Endothelial cell of umbilical vein (primary cell): Measurements from ENCODE around the gene SLC22A15. TPM values are rescaled to one million over a fixed set of nuclear protein-coding genes. Genes with fewer than 3 reads are reported as not detected.

Source experiments
- BruUV-seq: library from RNA; stranded (reverse); fragments of 400-500 nt; replicated peaks from 2 replicates; lab custom pipeline; 2021; lab: Mats Ljungman, UMichigan
- CTCF ChIA-PET: fragments of 300-600, 350-600 bp; sonication (Branson Sonifier 250); formaldehyde crosslinking; loops from one replicate; lab custom pipeline; 2021; ENCODE audit warnings: antibody characterized with exemption, inconsistent platforms; lab: Charles Lee
- POLR2A ChIA-PET: fragments of 300-600, 350-600 bp; sonication (Branson Sonifier 250); formaldehyde crosslinking; loops from one replicate; lab custom pipeline; 2021; ENCODE audit warnings: antibody characterized with exemption, inconsistent platforms; lab: Charles Lee
- DNase-seq: peaks from one replicate; pipeline ENCODE4 v3.0.0-alpha.2; 2011; ENCODE audit warnings: low read depth, low spot score
- FAIRE-seq: peaks from 2 replicates; lab custom pipeline; 2011; peaks lifted over from hg19 to GRCh38; lab: Jason Lieb, UNC
- H2AFZ ChIP-seq: 2 replicates; pipeline ENCODE4 v1.6.0; 2012; ENCODE audit warnings: low read depth, low read length, control low read depth, inconsistent platforms
- H3K27ac ChIP-seq: 2 replicates; pipeline ENCODE4 v1.5.1; 2011; ENCODE audit warnings: low read depth, mild to moderate bottlenecking, control low read depth, low read length, moderate library complexity; ENCODE audit not compliant: insufficient read depth
- H3K27me3 ChIP-seq, 2 experiments: 2 replicates each; pipeline versions ENCODE4 v1.6.0 to v1.6.1; 2011; ENCODE audit warnings: low read length in 2 of 2, mixed read lengths in 1 of 2; ENCODE audit not compliant: control insufficient read depth in 2 of 2, insufficient read depth in 2 of 2
- H3K36me3 ChIP-seq, 2 experiments: 2 replicates in 1 of 2; 3 replicates in 1 of 2; pipeline ENCODE4 v1.5.1; 2011; ENCODE audit warnings: low read length in 2 of 2, mild to moderate bottlenecking in 1 of 2, moderate library complexity in 1 of 2; ENCODE audit not compliant: control insufficient read depth in 2 of 2, insufficient read depth in 2 of 2; ENCODE audit errors: extremely low read depth in 1 of 2
- H3K4me1 ChIP-seq: 3 replicates; pipeline ENCODE4 v1.5.1; 2011; ENCODE audit warnings: mild to moderate bottlenecking, low read length; ENCODE audit not compliant: control insufficient read depth, insufficient read depth; ENCODE audit errors: extremely low read depth
- H3K4me2 ChIP-seq: 2 replicates; pipeline ENCODE4 v1.6.1; 2011; ENCODE audit warnings: low read length, control low read depth, mixed read lengths; ENCODE audit not compliant: insufficient read depth
- H3K4me3 ChIP-seq, 3 experiments: fragments of 200-600 bp in 1 of 3; sonication (generic), shearing (Covaris generic) in 1 of 3; replicated peaks in 1 of 3; 2 replicates each; pipeline ENCODE4 v1.5.1; 2011 to 2016; ENCODE audit warnings: control low read depth in 3 of 3, low read length in 3 of 3, mild to moderate bottlenecking in 2 of 3, inconsistent platforms in 1 of 3, low read depth in 1 of 3, moderate library complexity in 1 of 3; ENCODE audit not compliant: insufficient read depth in 1 of 3
- H3K79me2 ChIP-seq: 2 replicates; pipeline ENCODE4 v1.6.0; 2012; ENCODE audit warnings: low read length, inconsistent platforms; ENCODE audit not compliant: control insufficient read depth, insufficient read depth
- H3K9ac ChIP-seq: replicated peaks from 2 replicates; pipeline ENCODE3; 2011; ENCODE audit warnings: low read length, control low read depth; ENCODE audit not compliant: insufficient read depth; ENCODE audit errors: extremely low read depth
- H3K9me1 ChIP-seq: replicated peaks from 3 replicates; pipeline ENCODE4 v1.6.0; 2011; ENCODE audit warnings: mild to moderate bottlenecking, low read length; ENCODE audit not compliant: control insufficient read depth, insufficient read depth; ENCODE audit errors: extremely low read depth
- H3K9me3 ChIP-seq: replicated peaks from 2 replicates; pipeline ENCODE4 v1.5.1; 2012; ENCODE audit warnings: low read length, inconsistent platforms; ENCODE audit not compliant: control insufficient read depth, insufficient read depth
- H4K20me1 ChIP-seq: replicated peaks from 2 replicates; pipeline ENCODE3; 2011; ENCODE audit warnings: mild to moderate bottlenecking, low read length; ENCODE audit not compliant: control insufficient read depth, insufficient read depth; ENCODE audit errors: extremely low read depth
- CTCF ChIP-seq, 2 donors: IDR thresholded peaks; 1 replicate in 1 of 2; 2 replicates in 1 of 2; pipeline ENCODE4 v1.5.1; 2011; ENCODE audit warnings: low read length in 2 of 2, mild to moderate bottlenecking in 2 of 2, moderate library complexity in 2 of 2, control low read depth in 1 of 2, inconsistent platforms in 1 of 2, low read depth in 1 of 2; ENCODE audit not compliant: insufficient read depth in 1 of 2; ENCODE audit errors: extremely low read depth in 1 of 2
- JUN ChIP-seq: IDR thresholded peaks from 2 replicates; pipeline ENCODE4 v1.6.1; 2011; ENCODE audit warnings: borderline replicate concordance, low read depth; ENCODE audit not compliant: insufficient read length, insufficient read depth
- MAX ChIP-seq: IDR thresholded peaks from 2 replicates; pipeline ENCODE4 v1.6.1; 2011; ENCODE audit not compliant: insufficient read depth, insufficient read length
- MYC ChIP-seq: IDR thresholded peaks from one replicate; pipeline ENCODE4 v1.6.1; 2011; ENCODE audit warnings: mild to moderate bottlenecking, low read depth, low read length
- POLR2A ChIP-seq: IDR thresholded peaks from 2 replicates; pipeline ENCODE4 v1.6.1; 2012; ENCODE audit warnings: low read depth, mild to moderate bottlenecking, control low read depth, low read length
- dilution Hi-C: fragments of 300-500 bp; cut with MboI; formaldehyde crosslinking; loops from one replicate; pipeline ENCODE4 v1.15.0; 2019; ENCODE audit warnings: low sequenced_read_pairs; ENCODE audit not compliant: extremely low pct_ligation_motif_present
- intact Hi-C: fragments of 100-400 bp; cut with micrococcal nuclease; formaldehyde crosslinking; loops from one replicate; pipeline ENCODE4 v1.10.0; 2022
- polyA plus RNA-seq, 4 experiments: library from polyadenylated mRNA; depleted of rRNA in 3 of 4; stranded (reverse) in 3 of 4; unstranded in 1 of 4; fragments of >200 nt; gene quantifications; 2 replicates each; pipeline versions ENCODE4 v1.2.1 to v1.2.3, GENCODE V29; 2011 to 2012; ENCODE audit warnings: missing spikeins in 1 of 4
- total RNA-seq: library from RNA; stranded (reverse); gene quantifications from 2 replicates; pipeline ENCODE4 v1.2.3, GENCODE V29; 2021

The SLC22A15 gene
- total and polyA plus RNA-seq, 2 donors (not counting 3 experiments of a cell fraction or from before 2014, with no cell fraction given): 0.44 TPM; not detected in 1

- H3K9me3 ChIP-seq: no peaks in the 10 kb centered on the region
- no peak overlapping the region for H3K9ac ChIP-seq
- no peaks in the 10 kb centered on the region for H3K36me3 ChIP-seq
- no peaks in the 10 kb centered on the region for H3K79me2 ChIP-seq
- CTCF ChIA-PET: no interaction called here
- H2AFZ ChIP-seq: no peak overlapping the region
- FAIRE-seq (no peak), DNase-seq (no peak)
- intact Hi-C loops: no loop called here
- H3K4me1 ChIP-seq: no peaks in the 10 kb centered on the region
- POLR2A ChIA-PET: no interaction called here
- H4K20me1 ChIP-seq: no peaks in the 10 kb centered on the region
- TF ChIP-seq POLR2A (no peak), CTCF (IDR thresholded peaks at IDR 0.05; ENCODE audit: extremely low read depth in 1 of 2, insufficient read depth in 1 of 2, low read depth in 1 of 2, low read length in 2 of 2) (no peak), MAX (no peak)
- no peak overlapping the region for H3K4me3 ChIP-seq
- no peak overlapping the region for H3K4me2 ChIP-seq
- dilution Hi-C loops: no loop called here
- no peaks in the 10 kb centered on the region for H3K27me3 ChIP-seq
- H3K9me1 ChIP-seq: no peaks in the 10 kb centered on the region
- BruUV-seq: no TSS peak
- no peak overlapping the region for H3K27ac ChIP-seq
Observed at GRCh38 chr1:116075575-116075974, 99.3 kb downstream of the SLC22A15 start.

GRCh38 chr1:116075990-116076389 lies 99.7 kb downstream of the SLC22A15 start:
- no peak for TF ChIP-seq MYC
- TF ChIP-seq JUN: no peak
- no peak for TF ChIP-seq POLR2A
- Histone ChIP-seq H3K27ac (no peak overlapping the region), H3K27me3 (no peaks in the 10 kb centered on the region), H3K9me3 (no peaks in the 10 kb centered on the region), H3K79me2 (no peaks in the 10 kb centered on the region), H3K4me2 (no peak overlapping the region), H3K9me1 (no peaks in the 10 kb centered on the region), H3K9ac (no peak overlapping the region), H3K36me3 (no peaks in the 10 kb centered on the region), H3K4me3 (no peak overlapping the region), H3K4me1 (no peaks in the 10 kb centered on the region), H2AFZ (no peak overlapping the region), H4K20me1 (no peaks in the 10 kb centered on the region)
- POLR2A ChIA-PET: no interaction called here
- FAIRE-seq: no peak
- DNase-seq: no peak
- CTCF ChIA-PET: no interaction called here
- dilution Hi-C loops: no loop called here
- intact Hi-C loops: no loop called here
- no TSS peak for BruUV-seq
